ENCODE results near the gene TPST1.
"Not testable (repeated sequence)": the region's sequence is repeated elsewhere in the genome, so short reads cannot be mapped to it uniquely, and the experiment has no call there.

Gene TPST1

GRCh38 chr7:66187905-66188304, 17.2 kb upstream of the TPST1 start:
- DNase-seq (ENCODE audit: low read depth in 1 of 2, low spot score in 1 of 2), result no peak

GRCh38 chr7:66188645-66189044, 16.5 kb upstream of the TPST1 start:
- DNase-seq (ENCODE audit: low read depth in 1 of 2, low spot score in 1 of 2), result no peak

- DNase-seq (ENCODE audit: low read depth in 1 of 2, low spot score in 1 of 2), result no peak
Observed at GRCh38 chr7:66189695-66190503, 15.2 kb upstream of the TPST1 start.

GRCh38 chr7:66190504-66190857, 14.7 kb upstream of the TPST1 start:
- DNase-seq (ENCODE audit: low read depth in 1 of 2, low spot score in 1 of 2), result no peak

- no peak for DNase-seq (ENCODE audit: low read depth in 1 of 2, low spot score in 1 of 2)
Observed at GRCh38 chr7:66193146-66193725, 11.9 kb upstream of the TPST1 start.

GRCh38 chr7:66198469-66198868, 6.7 kb upstream of the TPST1 start:
- DNase-seq (ENCODE audit: low read depth in 1 of 2, low spot score in 1 of 2), result no peak

- no peak for DNase-seq (ENCODE audit: low read depth in 1 of 2, low spot score in 1 of 2)
Observed at GRCh38 chr7:66198956-66199355, 6.2 kb upstream of the TPST1 start.

- DNase-seq (ENCODE audit: low read depth in 1 of 2, low spot score in 1 of 2), result no peak
Observed at GRCh38 chr7:66202441-66202840, 2.7 kb upstream of the TPST1 start.

GRCh38 chr7:66205741-66206090, 582 bp downstream of the TPST1 start:
- no peak for DNase-seq (ENCODE audit: low read depth in 1 of 2, low spot score in 1 of 2)

- no peak for DNase-seq (ENCODE audit: low read depth in 1 of 2, low spot score in 1 of 2)
Observed at GRCh38 chr7:66206119-66206933, 1.2 kb downstream of the TPST1 start.

- DNase-seq (ENCODE audit: low read depth in 1 of 2, low spot score in 1 of 2), result no peak
Observed at GRCh38 chr7:66206934-66207240, 1.8 kb downstream of the TPST1 start.

GRCh38 chr7:66207540-66207939, 2.4 kb downstream of the TPST1 start:
- no peak for DNase-seq (ENCODE audit: low read depth in 1 of 2, low spot score in 1 of 2)

- no peak for DNase-seq (ENCODE audit: low read depth in 1 of 2, low spot score in 1 of 2)
Observed at GRCh38 chr7:66211429-66211828, 6.3 kb downstream of the TPST1 start.

GRCh38 chr7:66213637-66214036, 8.5 kb downstream of the TPST1 start:
- no peak for DNase-seq (ENCODE audit: low read depth in 1 of 2, low spot score in 1 of 2)

GRCh38 chr7:66216687-66217086, 11.6 kb downstream of the TPST1 start:
- DNase-seq (ENCODE audit: low read depth in 1 of 2, low spot score in 1 of 2), result no peak

- no peak for DNase-seq (ENCODE audit: low read depth in 1 of 2, low spot score in 1 of 2)
Observed at GRCh38 chr7:66219805-66220204, 14.7 kb downstream of the TPST1 start.

GRCh38 chr7:66221442-66221841, 16.3 kb downstream of the TPST1 start:
- DNase-seq (ENCODE audit: low read depth in 1 of 2, low spot score in 1 of 2), result no peak

GRCh38 chr7:66227808-66228207, 22.7 kb downstream of the TPST1 start:
- DNase-seq (ENCODE audit: low read depth in 1 of 2, low spot score in 1 of 2), result no peak

- DNase-seq (ENCODE audit: low read depth in 1 of 2, low spot score in 1 of 2), result not testable (repeated sequence)
Observed at GRCh38 chr7:66231326-66232216, 26.4 kb downstream of the TPST1 start.

- no peak for DNase-seq (ENCODE audit: low read depth in 1 of 2, low spot score in 1 of 2)
Observed at GRCh38 chr7:66233638-66234037, 28.5 kb downstream of the TPST1 start.

GRCh38 chr7:66236713-66237303, 31.7 kb downstream of the TPST1 start:
- no peak for DNase-seq (ENCODE audit: low read depth in 1 of 2, low spot score in 1 of 2)

All from stimulated activated CD4-positive, alpha-beta T cell treated with anti-CD3 and anti-CD28 coated beads, Interleukin-15, amount 100 ng/mL, for 1 hour (primary cell).